HFFc6 (cell line): ENCODE measurements around the gene DYSF. TPM values are rescaled to one million over a fixed set of nuclear protein-coding genes. Genes with fewer than 3 reads are reported as not detected.

Experiments
- DNase-seq: peaks from one replicate; pipeline ENCODE4 v3.0.0-alpha.2; 2018
- H3K27ac Mint-ChIP-seq: 2 replicates; pipeline ENCODE4 v1.8.0; 2020; ENCODE audit warnings: mild to moderate bottlenecking, mixed read lengths
- H3K27me3 Mint-ChIP-seq: 2 replicates; pipeline ENCODE4 v1.8.0; 2021; ENCODE audit warnings: mild to moderate bottlenecking, moderate library complexity, mixed read lengths; ENCODE audit not compliant: insufficient read depth
- H3K36me3 Mint-ChIP-seq: 2 replicates; pipeline ENCODE4 v1.8.0; 2021; ENCODE audit warnings: low read depth, mixed read lengths
- H3K4me1 Mint-ChIP-seq: 2 replicates; pipeline ENCODE4 v1.8.0; 2020; ENCODE audit warnings: low read depth, mixed read lengths
- H3K4me3 Mint-ChIP-seq: 2 replicates; pipeline ENCODE4 v1.8.0; 2020; ENCODE audit warnings: mild to moderate bottlenecking, moderate library complexity, mixed read lengths
- H3K9me3 Mint-ChIP-seq: 2 replicates; pipeline ENCODE4 v1.8.0; 2020; ENCODE audit warnings: mild to moderate bottlenecking, mixed read lengths
- total RNA-seq, 6 experiments: library from RNA; stranded (reverse); fragmentation: NEBNext Ultra II Directional; extraction: Animal tissue kit (Norgen Biotek cat#: 25700); gene quantifications; 2 replicates in 1 of 6; 3 replicates in 5 of 6; pipeline ENCODE4 v1.2.3, GENCODE V29; 2021
- TF ChIP-seq, protein P1 (sequence below): fragments of 200-600 bp; sonication (generic); IDR thresholded peaks from 2 replicates; pipeline ENCODE4 v1.5.0; 2021; ENCODE audit warnings: antibody characterized with exemption, mild to moderate bottlenecking

Gene DYSF
- total RNA-seq, 6 experiments from 2014 or later = 0.07 to 0.57 (median 0.32) TPM

GRCh38 chr2:71531522-71532047, 78.2 kb downstream of the DYSF start:
- Mint-ChIP-seq H3K4me1 (peaks cover 25% of the 10 kb centered on the region), H3K9me3 (no peaks in the 10 kb centered on the region; the same call in 1 of the 2 replicates), H3K36me3 (no peaks in the 10 kb centered on the region), H3K27ac (peak overlapping the region; percentile 43), H3K27me3 (peaks cover 33% of the 10 kb centered on the region), H3K4me3 (no peak overlapping the region)
- peak; percentile 83 for DNase-seq
- TF ChIP-seq, protein P1, sequence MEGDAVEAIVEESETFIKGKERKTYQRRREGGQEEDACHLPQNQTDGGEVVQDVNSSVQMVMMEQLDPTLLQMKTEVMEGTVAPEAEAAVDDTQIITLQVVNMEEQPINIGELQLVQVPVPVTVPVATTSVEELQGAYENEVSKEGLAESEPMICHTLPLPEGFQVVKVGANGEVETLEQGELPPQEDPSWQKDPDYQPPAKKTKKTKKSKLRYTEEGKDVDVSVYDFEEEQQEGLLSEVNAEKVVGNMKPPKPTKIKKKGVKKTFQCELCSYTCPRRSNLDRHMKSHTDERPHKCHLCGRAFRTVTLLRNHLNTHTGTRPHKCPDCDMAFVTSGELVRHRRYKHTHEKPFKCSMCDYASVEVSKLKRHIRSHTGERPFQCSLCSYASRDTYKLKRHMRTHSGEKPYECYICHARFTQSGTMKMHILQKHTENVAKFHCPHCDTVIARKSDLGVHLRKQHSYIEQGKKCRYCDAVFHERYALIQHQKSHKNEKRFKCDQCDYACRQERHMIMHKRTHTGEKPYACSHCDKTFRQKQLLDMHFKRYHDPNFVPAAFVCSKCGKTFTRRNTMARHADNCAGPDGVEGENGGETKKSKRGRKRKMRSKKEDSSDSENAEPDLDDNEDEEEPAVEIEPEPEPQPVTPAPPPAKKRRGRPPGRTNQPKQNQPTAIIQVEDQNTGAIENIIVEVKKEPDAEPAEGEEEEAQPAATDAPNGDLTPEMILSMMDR = no peak

DNA sequence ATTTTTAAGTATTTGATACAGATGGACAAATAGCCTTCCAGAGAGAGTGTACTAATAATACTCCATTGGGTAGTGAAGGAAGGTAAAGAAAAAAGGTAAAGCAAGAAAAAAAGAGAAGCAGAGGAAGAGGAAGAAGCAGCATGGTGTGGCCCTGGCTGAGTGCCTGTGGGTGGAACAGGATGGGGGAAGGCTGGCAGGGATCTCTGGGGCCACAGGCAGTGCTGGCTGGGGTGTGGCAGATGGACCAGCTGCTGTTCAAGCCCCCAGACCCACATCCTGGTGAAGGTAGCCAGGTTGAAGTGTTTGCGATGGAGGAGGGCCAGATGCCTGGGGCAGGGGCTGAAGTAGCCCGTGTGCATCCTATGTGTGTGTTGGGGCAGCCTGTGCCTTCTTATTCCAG, 79.0 kb downstream of the DYSF start:
- no peak for DNase-seq
- TF ChIP-seq, protein P1 = no peak
- Mint-ChIP-seq H3K27ac (peak overlapping the region; percentile 39; the same call in 1 of the 2 replicates), H3K4me3 (no peak overlapping the region), H3K9me3 (no peaks in the 10 kb centered on the region; the same call in 1 of the 2 replicates), H3K4me1 (peaks cover 29% of the 10 kb centered on the region), H3K27me3 (peaks cover 33% of the 10 kb centered on the region), H3K36me3 (no peaks in the 10 kb centered on the region)

DNA sequence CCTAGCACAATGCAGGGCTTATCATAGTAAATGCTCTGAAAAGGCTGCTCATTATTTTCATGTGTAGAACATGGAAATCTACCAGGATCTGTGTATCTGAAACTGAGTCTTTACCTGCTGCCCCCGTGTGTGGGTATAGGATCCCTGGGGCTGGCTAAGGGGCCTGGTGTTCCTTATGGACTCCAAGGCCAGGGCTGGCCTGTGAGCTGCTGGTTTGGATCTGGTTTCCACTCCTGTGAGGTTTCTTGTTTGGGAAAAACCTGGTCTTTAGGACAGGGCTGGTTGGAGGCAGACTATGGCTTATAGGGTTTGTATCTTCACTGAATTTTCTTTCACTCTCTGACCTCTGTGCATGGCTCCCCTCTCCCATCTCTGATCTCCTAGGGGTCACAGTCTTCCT, 80.8 kb downstream of the DYSF start:
- TF ChIP-seq, protein P1 = no peak
- Mint-ChIP-seq H3K4me3 (no peak overlapping the region), H3K27me3 (peaks cover 22% of the 10 kb centered on the region), H3K9me3 (no peaks in the 10 kb centered on the region; the same call in 1 of the 2 replicates), H3K36me3 (no peaks in the 10 kb centered on the region), H3K27ac (no peak overlapping the region), H3K4me1 (peaks cover 29% of the 10 kb centered on the region)
- DNase-seq = no peak

DNA sequence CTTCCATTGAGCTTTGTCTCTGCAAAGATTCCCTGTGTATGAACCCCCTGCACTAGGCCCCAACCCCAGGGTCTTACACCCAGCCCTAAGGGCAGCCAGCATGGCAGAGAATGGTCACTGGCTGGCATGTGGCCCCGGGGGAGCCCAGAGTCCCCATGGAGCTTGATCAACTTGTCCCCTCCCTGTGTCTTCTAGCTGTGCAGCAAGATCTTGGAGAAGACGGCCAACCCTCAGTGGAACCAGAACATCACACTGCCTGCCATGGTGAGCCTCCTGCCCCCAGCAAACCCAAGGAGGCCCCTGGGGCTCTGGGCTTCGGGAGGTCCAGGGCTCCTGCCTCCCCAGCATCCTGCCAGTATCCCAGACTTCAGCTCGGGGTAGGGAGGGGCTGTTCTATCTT, 81.5 kb downstream of the DYSF start:
- no peak for DNase-seq
- peaks cover 29% of the 10 kb centered on the region for H3K4me1 Mint-ChIP-seq
- H3K36me3 Mint-ChIP-seq = no peaks in the 10 kb centered on the region
- H3K27ac Mint-ChIP-seq = no peak overlapping the region
- TF ChIP-seq, protein P1 = no peak
- peaks cover 17% of the 10 kb centered on the region for H3K27me3 Mint-ChIP-seq
- H3K9me3 Mint-ChIP-seq = no peaks in the 10 kb centered on the region; the same call in 1 of the 2 replicates
- H3K4me3 Mint-ChIP-seq = no peak overlapping the region

GRCh38 chr2:71535526-71535925, 82.2 kb downstream of the DYSF start:
- H3K27ac Mint-ChIP-seq = no peak overlapping the region; the same call in 1 of the 2 replicates
- H3K36me3 Mint-ChIP-seq = no peaks in the 10 kb centered on the region
- H3K9me3 Mint-ChIP-seq = no peaks in the 10 kb centered on the region; the same call in 1 of the 2 replicates
- H3K4me1 Mint-ChIP-seq = peaks cover 29% of the 10 kb centered on the region
- TF ChIP-seq, protein P1 = no peak
- H3K27me3 Mint-ChIP-seq = peaks cover 12% of the 10 kb centered on the region
- no peak for DNase-seq
- H3K4me3 Mint-ChIP-seq = no peak overlapping the region
